ENCODE data around the gene MC3R.

Gene MC3R

GRCh38 chr20:56208121-56208520 is 40.4 kb upstream of the MC3R start:
- TF ChIP-seq EZH2 (IDR thresholded peaks at IDR 0.05; ENCODE audit: borderline replicate concordance, low read length) = no peak
- no peak for TF ChIP-seq CTCF (IDR thresholded peaks at IDR 0.05; ENCODE audit: low read length)
- H3K9ac ChIP-seq (ENCODE audit: low read length) = no peak overlapping the region

GRCh38 chr20:56211051-56211450 is 37.5 kb upstream of the MC3R start:
- Histone ChIP-seq H3K79me2 (ENCODE audit: insufficient read depth, low read length) (no peaks in the 10 kb centered on the region), H3K9ac (ENCODE audit: low read length) (no peak overlapping the region), H3F3A (ENCODE audit: insufficient read depth, low read length) (no peaks in the 10 kb centered on the region), H3K4me3 (ENCODE audit: low read depth, low read length, poor library complexity, severe bottlenecking) (no peak overlapping the region), H2AFZ (ENCODE audit: low read length) (no peak overlapping the region), H3K9me3 (ENCODE audit: low read length) (no peaks in the 10 kb centered on the region), H3K27ac (ENCODE audit: low read depth, low read length, poor library complexity, severe bottlenecking) (no peak overlapping the region), H3K27me3 (ENCODE audit: insufficient read depth, low read length) (no peaks in the 10 kb centered on the region), H3K4me2 (ENCODE audit: low read length) (no peak overlapping the region), H3K4me1 (ENCODE audit: insufficient read depth, low read length, severe bottlenecking) (no peaks in the 10 kb centered on the region), H3K9me2 (ENCODE audit: low read depth, low read length) (no peaks in the 10 kb centered on the region), H3K36me3 (ENCODE audit: insufficient read depth, low read length) (no peaks in the 10 kb centered on the region), H4K20me1 (ENCODE audit: insufficient read depth, low read length) (no peaks in the 10 kb centered on the region)
- TF ChIP-seq CTCF (IDR thresholded peaks at IDR 0.05; ENCODE audit: low read length) = no peak
- TF ChIP-seq EZH2 (IDR thresholded peaks at IDR 0.05; ENCODE audit: borderline replicate concordance, low read length) = no peak

More at GRCh38 chr20:56208121-56208520, 40.4 kb upstream of the MC3R start:
- H3K4me1 ChIP-seq (ENCODE audit: insufficient read depth, low read length, severe bottlenecking) = no peaks in the 10 kb centered on the region
- H2AFZ ChIP-seq (ENCODE audit: low read length) = no peak overlapping the region
- H3K27ac ChIP-seq (ENCODE audit: low read depth, low read length, poor library complexity, severe bottlenecking) = no peak overlapping the region
- H3K27me3 ChIP-seq (ENCODE audit: insufficient read depth, low read length) = no peaks in the 10 kb centered on the region
- no peak overlapping the region for H3K4me2 ChIP-seq (ENCODE audit: low read length)
- H3K9me2 ChIP-seq (ENCODE audit: low read depth, low read length) = no peaks in the 10 kb centered on the region
- no peaks in the 10 kb centered on the region for H4K20me1 ChIP-seq (ENCODE audit: insufficient read depth, low read length)
- no peak overlapping the region for H3K4me3 ChIP-seq (ENCODE audit: low read depth, low read length, poor library complexity, severe bottlenecking)
- H3K36me3 ChIP-seq (ENCODE audit: insufficient read depth, low read length) = no peaks in the 10 kb centered on the region
- no peaks in the 10 kb centered on the region for H3K9me3 ChIP-seq (ENCODE audit: low read length)
- no peaks in the 10 kb centered on the region for H3F3A ChIP-seq (ENCODE audit: insufficient read depth, low read length)
- H3K79me2 ChIP-seq (ENCODE audit: insufficient read depth, low read length) = no peaks in the 10 kb centered on the region

- TF ChIP-seq EZH2 (IDR thresholded peaks at IDR 0.05; ENCODE audit: borderline replicate concordance, low read length) = no peak
- TF ChIP-seq CTCF (IDR thresholded peaks at IDR 0.05; ENCODE audit: low read length) = no peak
- Histone ChIP-seq H3K9me3 (ENCODE audit: low read length) (no peaks in the 10 kb centered on the region), H3K9me2 (ENCODE audit: low read depth, low read length) (no peaks in the 10 kb centered on the region), H3K27me3 (ENCODE audit: insufficient read depth, low read length) (no peaks in the 10 kb centered on the region), H3F3A (ENCODE audit: insufficient read depth, low read length) (no peaks in the 10 kb centered on the region), H2AFZ (ENCODE audit: low read length) (no peak overlapping the region), H3K36me3 (ENCODE audit: insufficient read depth, low read length) (no peaks in the 10 kb centered on the region), H3K4me3 (ENCODE audit: low read depth, low read length, poor library complexity, severe bottlenecking) (no peak overlapping the region), H3K4me1 (ENCODE audit: insufficient read depth, low read length, severe bottlenecking) (no peaks in the 10 kb centered on the region), H3K79me2 (ENCODE audit: insufficient read depth, low read length) (no peaks in the 10 kb centered on the region), H3K27ac (ENCODE audit: low read depth, low read length, poor library complexity, severe bottlenecking) (no peak overlapping the region), H3K4me2 (ENCODE audit: low read length) (no peak overlapping the region), H4K20me1 (ENCODE audit: insufficient read depth, low read length) (no peaks in the 10 kb centered on the region), H3K9ac (ENCODE audit: low read length) (no peak overlapping the region)
Measured at GRCh38 chr20:56212091-56212490, 36.4 kb upstream of the MC3R start.

Measured in OCI-LY1 (cell line).